NCI-H146 (cell line): Measurements from ENCODE around the gene A3GALT2.

Experiments
- DNase-seq: peaks from one replicate; lab custom pipeline; 2025; lab: John Stamatoyannopoulos, UW

A3GALT2 gene

GRCh38 chr1:33350611-33351280 lies 29.8 kb upstream of the A3GALT2 start:
- DNase-seq: no peak

GRCh38 chr1:33349778-33350610 lies 29.1 kb upstream of the A3GALT2 start:
- peak; percentile 82 for DNase-seq

- peak; percentile 42 for DNase-seq
Observed at GRCh38 chr1:33349081-33349759, 28.3 kb upstream of the A3GALT2 start.

GRCh38 chr1:33348676-33349080 lies 27.8 kb upstream of the A3GALT2 start:
- DNase-seq: no peak

GRCh38 chr1:33348194-33348593 lies 27.3 kb upstream of the A3GALT2 start:
- DNase-seq: no peak

- no peak for DNase-seq
Observed at GRCh38 chr1:33347650-33347992, 26.7 kb upstream of the A3GALT2 start.

- DNase-seq: no peak
Observed at GRCh38 chr1:33346927-33347649, 26.2 kb upstream of the A3GALT2 start.

GRCh38 chr1:33346533-33346926 lies 25.6 kb upstream of the A3GALT2 start:
- DNase-seq: no peak

- no peak for DNase-seq
Observed at GRCh38 chr1:33344896-33345560, 24.1 kb upstream of the A3GALT2 start.

- DNase-seq: no peak
Observed at GRCh38 chr1:33343539-33343938, 22.6 kb upstream of the A3GALT2 start.

GRCh38 chr1:33342041-33342723 lies 21.3 kb upstream of the A3GALT2 start:
- peak; percentile 98 for DNase-seq

GRCh38 chr1:33341190-33341589 lies 20.3 kb upstream of the A3GALT2 start:
- no peak for DNase-seq

GRCh38 chr1:33339413-33339812 lies 18.5 kb upstream of the A3GALT2 start:
- no peak for DNase-seq

- peak; percentile 37 for DNase-seq
Observed at GRCh38 chr1:33338440-33339211, 17.7 kb upstream of the A3GALT2 start.

- no peak for DNase-seq
Observed at GRCh38 chr1:33338048-33338439, 17.1 kb upstream of the A3GALT2 start.

- DNase-seq: no peak
Observed at GRCh38 chr1:33337441-33337840, 16.5 kb upstream of the A3GALT2 start.

GRCh38 chr1:33336580-33336979 lies 15.7 kb upstream of the A3GALT2 start:
- DNase-seq: peak; percentile 72

GRCh38 chr1:33335020-33335419 lies 14.1 kb upstream of the A3GALT2 start:
- no peak for DNase-seq

- no peak for DNase-seq
Observed at GRCh38 chr1:33334081-33334552, 13.2 kb upstream of the A3GALT2 start.

GRCh38 chr1:33332881-33333280 lies 12.0 kb upstream of the A3GALT2 start:
- DNase-seq: no peak
